GM19468 (cell line): Measurements from ENCODE around the gene ELF3.
"Not testable (repeated sequence)": the region's sequence is repeated elsewhere in the genome, so short reads cannot be mapped to it uniquely, and the experiment has no call there.

ENCODE experiments used
- ATAC-seq: cut with Tn5 transposase; IDR thresholded peaks from one replicate; pipeline ENCODE4 v1.9.1; 2021; ENCODE audit warnings: mild to moderate bottlenecking, moderate library complexity, moderate number of reproducible peaks; ENCODE audit not compliant: unreplicated experiment; ENCODE audit errors: extremely low read depth

ELF3 gene

GRCh38 chr1:202031796-202032195 is 21.4 kb downstream of the ELF3 start:
- no peak for ATAC-seq

GRCh38 chr1:202034149-202034682 is 23.8 kb downstream of the ELF3 start:
- no peak for ATAC-seq

DNA sequence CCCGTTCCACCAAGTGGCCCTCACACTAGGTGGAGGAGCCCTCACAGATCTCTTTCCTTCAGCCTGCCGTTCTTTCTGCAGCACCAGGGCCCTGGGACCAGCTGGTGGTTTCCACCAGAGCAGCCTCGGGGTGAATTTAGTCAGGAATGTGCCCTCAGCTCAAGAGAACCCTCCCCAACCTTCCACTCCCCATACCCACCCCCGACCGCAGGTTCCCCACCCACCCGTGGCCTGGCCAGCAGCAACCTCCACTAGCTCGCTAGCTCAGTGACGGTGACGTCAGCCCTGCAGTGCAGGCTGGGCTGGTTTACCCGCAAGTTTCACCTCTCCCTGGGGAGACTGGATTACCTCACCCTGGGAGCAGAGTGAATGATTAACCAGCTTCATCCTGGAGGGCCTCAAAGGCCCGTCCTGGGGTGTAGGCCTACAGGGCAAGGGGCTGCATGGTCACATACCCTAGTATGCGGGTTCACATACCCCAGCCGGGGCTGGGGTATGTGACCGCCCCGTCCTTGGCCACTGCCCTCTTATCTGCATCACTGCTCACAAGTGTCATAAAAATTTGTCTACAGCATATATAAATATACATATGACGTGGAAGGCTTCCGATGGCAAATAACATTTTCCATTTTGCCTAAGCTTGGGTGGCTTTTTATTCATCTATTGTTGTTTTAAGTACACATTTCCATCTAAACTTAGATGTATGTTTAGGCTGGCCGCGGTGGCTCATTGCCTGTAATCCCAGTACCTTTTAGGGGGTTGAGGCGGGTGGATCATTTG is 24.5 kb downstream of the ELF3 start:
- ATAC-seq = peak; percentile 57

DNA sequence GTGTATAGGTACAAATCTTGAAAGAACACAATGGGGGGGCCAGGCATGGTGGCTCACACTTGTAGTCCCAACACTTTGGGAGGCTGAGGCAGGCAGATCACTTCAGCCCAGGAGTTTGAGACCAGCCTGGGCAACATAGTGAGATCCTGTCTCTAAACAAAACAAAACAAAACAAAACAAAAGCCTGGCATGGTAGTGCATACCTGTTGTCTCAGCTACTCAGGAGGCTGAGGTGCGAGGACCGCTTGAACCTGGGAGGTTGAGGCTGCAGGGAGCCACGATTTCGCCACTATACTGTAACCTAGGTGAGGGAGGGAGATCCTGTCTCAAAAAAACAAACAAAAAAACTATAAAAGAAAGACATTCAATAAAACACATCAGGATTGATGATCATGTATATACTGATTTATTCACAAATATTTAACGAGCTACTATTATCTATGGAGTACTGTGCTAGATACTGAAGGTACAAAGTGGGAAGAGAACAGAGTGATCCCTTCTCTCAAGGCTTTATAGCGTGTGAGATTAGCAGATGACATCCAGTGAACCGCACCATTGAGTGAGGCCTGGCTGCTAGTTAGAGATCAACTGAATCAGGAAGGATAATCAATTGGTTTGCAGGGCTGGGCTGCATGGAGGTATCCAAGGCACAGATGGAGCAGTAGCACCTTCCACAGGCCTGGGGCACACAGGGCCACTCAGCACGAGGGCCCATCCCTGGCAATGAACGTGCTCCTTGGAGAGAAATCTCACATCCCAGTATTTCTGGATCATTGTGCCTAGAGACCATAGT is 26.4 kb downstream of the ELF3 start:
- no peak for ATAC-seq

DNA sequence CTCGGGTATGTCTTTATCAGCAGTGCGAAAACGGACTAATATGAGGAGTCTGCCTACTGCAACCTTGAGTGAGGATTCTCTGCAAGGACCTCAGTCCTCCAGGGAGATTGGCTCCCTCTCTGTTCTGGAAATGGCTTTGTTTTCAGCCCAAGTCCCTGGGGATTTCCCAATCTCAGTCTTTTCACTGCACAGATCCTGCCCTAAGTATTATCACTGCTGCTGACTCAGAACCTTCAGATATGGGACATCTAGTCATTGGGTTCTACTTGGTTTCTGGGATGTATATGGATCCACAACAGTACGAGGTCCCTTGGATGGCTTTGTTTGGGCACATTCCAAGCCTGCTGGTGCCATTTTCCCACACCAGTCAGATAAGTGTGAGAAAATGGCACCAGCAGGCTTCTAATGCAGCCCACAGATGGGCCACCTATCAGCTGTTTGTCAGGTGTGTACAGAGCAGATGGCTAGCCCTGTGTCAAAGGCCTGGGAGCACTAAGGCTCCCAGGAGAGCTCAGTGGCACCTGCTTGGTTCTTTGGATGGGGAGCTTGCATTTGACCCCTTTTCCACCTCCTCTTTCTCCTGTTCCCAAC is 27.4 kb downstream of the ELF3 start:
- ATAC-seq = no peak

DNA sequence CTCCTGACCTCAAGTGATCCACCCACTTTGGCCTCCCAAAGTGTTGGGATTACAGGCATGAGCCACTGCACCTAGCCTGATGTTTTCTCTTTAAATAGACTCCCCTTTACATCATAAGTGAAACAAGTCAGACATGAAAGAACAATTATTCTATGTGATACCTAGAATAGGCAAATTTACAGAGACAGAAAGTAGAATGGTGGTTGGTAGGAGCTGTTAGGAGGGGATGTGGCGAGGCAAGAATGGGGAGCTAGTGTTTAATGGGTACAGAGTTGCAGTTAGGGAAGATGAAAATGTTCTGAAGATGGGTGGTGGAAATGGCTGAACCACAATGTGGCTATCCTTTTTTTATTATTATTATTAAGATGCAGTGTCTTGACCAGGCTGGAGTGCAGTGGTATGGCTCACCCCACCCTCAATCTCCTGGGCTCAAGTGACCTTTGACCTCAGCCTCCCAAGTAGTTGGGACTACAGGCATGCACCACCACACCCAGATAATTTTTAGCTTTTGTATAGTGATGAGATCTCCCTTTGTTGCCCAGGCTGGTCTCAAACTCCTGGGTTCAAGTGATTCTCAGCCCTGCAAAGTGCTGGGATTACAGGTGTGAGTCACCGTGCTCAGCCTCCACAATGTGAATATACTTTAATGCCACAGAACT is 28.4 kb downstream of the ELF3 start:
- ATAC-seq = no peak

DNA sequence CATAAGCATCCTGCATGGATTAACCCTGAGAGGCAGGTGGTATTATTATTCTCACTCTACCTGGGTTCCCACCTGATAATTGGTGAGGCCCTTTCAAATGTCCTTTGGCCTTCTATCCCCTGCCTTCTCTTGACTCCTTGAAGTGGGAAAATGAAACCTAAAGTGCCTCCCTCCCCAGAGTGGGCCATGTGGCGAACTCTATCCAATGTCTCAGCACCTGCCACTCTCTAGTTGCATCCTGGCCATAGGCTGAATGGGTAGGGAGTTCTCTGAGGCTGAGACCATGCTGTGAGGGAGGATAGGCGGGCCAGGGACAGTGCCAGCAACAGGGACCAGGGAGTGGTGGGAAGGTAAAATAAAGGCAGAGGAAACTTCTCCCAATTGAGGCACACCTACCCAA is 35.3 kb downstream of the ELF3 start:
- ATAC-seq = no peak

GRCh38 chr1:202046227-202046626 is 35.8 kb downstream of the ELF3 start:
- no peak for ATAC-seq

DNA sequence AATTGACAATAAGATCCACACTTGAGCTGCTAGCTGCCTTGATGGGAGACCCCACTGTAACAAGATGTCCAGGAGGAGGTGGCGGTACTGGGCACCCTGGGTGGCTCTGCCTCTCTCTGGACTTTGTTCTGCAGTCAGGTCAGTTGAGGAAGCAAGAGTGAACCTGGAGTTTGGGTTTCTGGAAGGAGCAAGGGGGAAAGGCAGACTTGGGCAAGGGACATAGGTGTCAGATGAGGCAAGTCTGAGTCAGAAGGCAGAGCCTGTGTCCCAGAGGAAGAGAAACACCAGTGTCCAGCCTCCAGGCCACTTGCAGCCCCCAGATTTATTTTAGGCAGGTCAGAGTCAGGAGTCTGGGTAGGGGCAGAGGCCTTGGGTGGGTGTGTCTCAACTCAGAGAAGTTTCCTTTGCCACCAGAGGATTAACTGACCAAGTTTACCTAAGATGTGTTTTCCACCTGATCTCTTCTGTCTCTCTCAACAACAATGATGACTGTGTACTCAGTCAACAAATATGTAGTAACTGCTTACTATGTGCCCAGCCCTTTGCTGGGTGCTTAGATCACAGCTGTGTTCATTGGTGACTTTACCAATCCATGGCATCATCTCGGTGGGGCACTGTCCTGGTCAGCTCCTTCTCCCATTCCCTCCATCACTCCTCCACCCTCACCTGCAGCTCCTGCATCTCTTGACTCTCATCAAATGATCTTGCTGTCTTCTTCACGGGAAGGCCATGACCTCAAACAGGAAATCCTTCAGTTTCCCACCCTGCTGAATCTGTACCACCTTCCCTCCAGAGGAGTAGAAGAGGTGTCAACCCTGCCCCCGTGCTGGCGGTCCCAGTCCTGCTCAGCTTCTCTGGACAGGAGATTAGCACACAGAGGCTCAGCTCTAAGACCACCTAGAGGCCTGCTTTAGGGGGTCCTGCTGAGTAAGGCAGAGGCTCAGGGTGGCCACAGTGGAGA is 36.6 kb downstream of the ELF3 start:
- ATAC-seq = no peak

GRCh38 chr1:202047977-202048376 is 37.6 kb downstream of the ELF3 start:
- ATAC-seq = no peak

GRCh38 chr1:202049129-202049528 is 38.7 kb downstream of the ELF3 start:
- no peak for ATAC-seq

GRCh38 chr1:202054094-202054493 is 43.7 kb downstream of the ELF3 start:
- no peak for ATAC-seq

GRCh38 chr1:202054673-202055072 is 44.3 kb downstream of the ELF3 start:
- ATAC-seq = not testable (repeated sequence)

GRCh38 chr1:202056644-202057334 is 46.4 kb downstream of the ELF3 start:
- ATAC-seq = no peak

DNA sequence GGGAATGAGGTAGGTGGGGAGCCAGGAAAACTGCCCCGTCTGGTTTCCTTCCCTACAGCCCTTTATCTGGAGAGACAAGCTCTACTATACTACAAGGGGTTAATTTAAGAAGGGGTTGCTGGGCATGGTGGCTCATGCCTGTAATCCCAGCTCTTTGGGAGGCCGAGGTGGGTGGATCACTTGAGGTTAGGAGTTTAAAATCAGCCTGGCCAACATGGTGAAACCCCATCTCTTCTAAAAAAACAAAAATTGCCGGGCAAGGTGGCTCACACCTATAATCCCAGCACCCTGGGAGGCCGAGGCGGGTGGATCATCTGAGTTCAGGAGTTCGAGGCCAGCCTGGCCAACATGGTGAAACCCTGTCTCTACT is 46.9 kb downstream of the ELF3 start:
- ATAC-seq = not testable (repeated sequence)

- ATAC-seq = no peak
Measured at GRCh38 chr1:202058001-202058908, 47.9 kb downstream of the ELF3 start.

- ATAC-seq = no peak
Measured at GRCh38 chr1:202061055-202061454, 50.7 kb downstream of the ELF3 start.

DNA sequence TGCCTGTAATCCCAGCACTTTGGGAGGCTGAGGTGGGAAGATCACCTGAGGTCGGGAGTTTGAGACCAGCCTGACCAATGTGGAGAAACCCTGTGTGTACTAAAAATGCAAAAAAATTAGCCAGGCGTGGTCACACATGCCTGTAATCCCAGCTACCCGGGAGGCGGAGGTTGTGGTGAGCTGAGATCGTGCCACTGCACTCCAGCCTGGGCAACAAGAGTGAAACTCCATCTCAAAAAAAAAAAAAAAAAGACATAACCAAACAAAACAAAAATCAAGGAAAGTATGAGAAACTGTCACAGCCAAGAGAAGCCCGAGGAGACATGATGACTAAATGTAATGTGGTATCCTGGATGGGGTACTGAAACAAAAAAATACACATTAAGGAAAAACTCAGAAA is 51.4 kb downstream of the ELF3 start:
- not testable (repeated sequence) for ATAC-seq
